Activated CD8-positive, alpha-beta memory T cell treated with anti-CD3 and anti-CD28 coated beads, Interleukin-2, amount 50 U/mL, for 1 hour (primary cell): Measurements from ENCODE around the gene DTX3L.

Experiments used
- DNase-seq: peaks from one replicate; pipeline ENCODE4 v3.0.0-alpha.2; 2020; ENCODE audit errors: extremely low read depth

DTX3L gene

GRCh38 chr3:122606330-122606729 lies 42.2 kb downstream of the DTX3L start:
- no peak for DNase-seq

- no peak for DNase-seq
Observed at GRCh38 chr3:122608916-122609315, 44.8 kb downstream of the DTX3L start.

GRCh38 chr3:122609798-122610559 lies 45.8 kb downstream of the DTX3L start:
- no peak for DNase-seq

- DNase-seq, result no peak
Observed at GRCh38 chr3:122612696-122613095, 48.6 kb downstream of the DTX3L start.

- DNase-seq, result no peak
Observed at GRCh38 chr3:122615303-122615702, 51.2 kb downstream of the DTX3L start.

- no peak for DNase-seq
Observed at GRCh38 chr3:122618614-122619013, 54.5 kb downstream of the DTX3L start.

- DNase-seq, result no peak
Observed at GRCh38 chr3:122619040-122619439, 54.9 kb downstream of the DTX3L start.

GRCh38 chr3:122620399-122620798 lies 56.3 kb downstream of the DTX3L start:
- DNase-seq, result no peak

- no peak for DNase-seq
Observed at GRCh38 chr3:122621112-122621511, 57.0 kb downstream of the DTX3L start.

- no peak for DNase-seq
Observed at GRCh38 chr3:122623031-122623829, 59.1 kb downstream of the DTX3L start.
